SK-N-MC (cell line): ENCODE results near the gene INSIG2.

Experiments
- DNase-seq: peaks from one replicate; pipeline ENCODE4 v3.0.0-alpha.2; 2011; ENCODE audit warnings: low read depth, low spot score
- H3K27ac ChIP-seq: fragments of 200-600 bp; sonication (generic); 2 replicates; pipeline ENCODE4 v1.5.1; 2016; ENCODE audit warnings: mixed run types
- H3K36me3 ChIP-seq: fragments of 200-600 bp; sonication (generic); 2 replicates; pipeline ENCODE4 v1.6.1; 2017; ENCODE audit warnings: antibody characterized with exemption, low read length, mixed read lengths; ENCODE audit not compliant: insufficient read depth
- H3K4me3 ChIP-seq: fragments of 200-600 bp; sonication (generic); 2 replicates; pipeline ENCODE4 v1.5.1; 2016
- H3K9ac ChIP-seq: fragments of 200-600 bp; sonication (generic); 2 replicates; pipeline ENCODE4 v1.8.0; 2017; ENCODE audit warnings: mixed run types, mixed read lengths; ENCODE audit not compliant: insufficient read length
- H3K9me3 ChIP-seq: fragments of 200-600 bp; sonication (generic); 2 replicates; pipeline ENCODE4 v1.6.1; 2017; ENCODE audit warnings: low read depth, mild to moderate bottlenecking, antibody characterized with exemption, low read length, moderate library complexity, mixed read lengths
- EZH2 ChIP-seq: fragments of 200-600 bp; sonication (generic); IDR thresholded peaks from one replicate; pipeline ENCODE4 v1.6.1; 2017; ENCODE audit warnings: antibody characterized with exemption
- FOXP2 ChIP-seq: optimal IDR thresholded peaks from 2 replicates; pipeline ENCODE3; 2011; ENCODE audit warnings: mild to moderate bottlenecking, moderate library complexity; ENCODE audit not compliant: insufficient read depth; ENCODE audit errors: extremely low read length, control extremely low read depth
- POLR2AphosphoS5 ChIP-seq: IDR thresholded peaks from 2 replicates; pipeline ENCODE4 v1.6.1; 2012; ENCODE audit warnings: mild to moderate bottlenecking, low read depth, low read length, borderline replicate concordance

Gene INSIG2

GRCh38 chr2:118049140-118049815 lies 39.0 kb upstream of the INSIG2 start:
- Histone ChIP-seq H3K9ac (no peak overlapping the region), H3K4me3 (no peak overlapping the region), H3K27ac (no peak overlapping the region), H3K9me3 (no peaks in the 10 kb centered on the region), H3K36me3 (no peaks in the 10 kb centered on the region)
- TF ChIP-seq FOXP2 (no peak), EZH2 (no peak), POLR2AphosphoS5 (no peak)
- no peak for DNase-seq

- H3K36me3 ChIP-seq = no peaks in the 10 kb centered on the region
- TF ChIP-seq EZH2 (no peak), FOXP2 (no peak), POLR2AphosphoS5 (no peak)
- H3K9ac ChIP-seq = no peak overlapping the region
- no peak overlapping the region for H3K27ac ChIP-seq
- H3K4me3 ChIP-seq = no peak overlapping the region
- DNase-seq = no peak
- H3K9me3 ChIP-seq = no peaks in the 10 kb centered on the region
Observed at GRCh38 chr2:118049816-118050140, 38.5 kb upstream of the INSIG2 start.

GRCh38 chr2:118050386-118050785 lies 37.9 kb upstream of the INSIG2 start:
- Histone ChIP-seq H3K4me3 (no peak overlapping the region), H3K9me3 (no peaks in the 10 kb centered on the region), H3K9ac (no peak overlapping the region), H3K36me3 (no peaks in the 10 kb centered on the region), H3K27ac (no peak overlapping the region)
- TF ChIP-seq FOXP2 (no peak), POLR2AphosphoS5 (no peak), EZH2 (no peak)
- peak; percentile 2 for DNase-seq

GRCh38 chr2:118050974-118051373 lies 37.3 kb upstream of the INSIG2 start:
- Histone ChIP-seq H3K36me3 (no peaks in the 10 kb centered on the region), H3K4me3 (no peak overlapping the region), H3K9ac (no peak overlapping the region), H3K27ac (no peak overlapping the region), H3K9me3 (no peaks in the 10 kb centered on the region)
- DNase-seq = no peak
- TF ChIP-seq FOXP2 (no peak), POLR2AphosphoS5 (no peak), EZH2 (no peak)

- no peaks in the 10 kb centered on the region for H3K36me3 ChIP-seq
- no peak overlapping the region for H3K27ac ChIP-seq
- H3K9me3 ChIP-seq = no peaks in the 10 kb centered on the region
Observed at GRCh38 chr2:118051826-118052358, 36.4 kb upstream of the INSIG2 start.

GRCh38 chr2:118052474-118052873 lies 35.8 kb upstream of the INSIG2 start:
- H3K36me3 ChIP-seq = no peaks in the 10 kb centered on the region
- TF ChIP-seq POLR2AphosphoS5 (no peak), FOXP2 (no peak), EZH2 (no peak)
- no peak overlapping the region for H3K27ac ChIP-seq
- no peaks in the 10 kb centered on the region for H3K9me3 ChIP-seq
- DNase-seq = no peak
- H3K4me3 ChIP-seq = no peak overlapping the region
- H3K9ac ChIP-seq = no peak overlapping the region

More at GRCh38 chr2:118051826-118052358, 36.4 kb upstream of the INSIG2 start:
- TF ChIP-seq FOXP2 = no peak
- no peak for TF ChIP-seq POLR2AphosphoS5
- TF ChIP-seq EZH2 = no peak
- Histone ChIP-seq H3K4me3 (no peak overlapping the region), H3K9ac (no peak overlapping the region)
- no peak for DNase-seq

- TF ChIP-seq FOXP2 = no peak
- TF ChIP-seq POLR2AphosphoS5 = no peak
- no peak for TF ChIP-seq EZH2
- Histone ChIP-seq H3K9me3 (no peaks in the 10 kb centered on the region), H3K4me3 (no peak overlapping the region), H3K36me3 (no peaks in the 10 kb centered on the region), H3K9ac (no peak overlapping the region), H3K27ac (no peak overlapping the region)
- DNase-seq = no peak
Observed at GRCh38 chr2:118053681-118054080, 34.6 kb upstream of the INSIG2 start.

GRCh38 chr2:118054213-118055008 lies 33.9 kb upstream of the INSIG2 start:
- Histone ChIP-seq H3K27ac (no peak overlapping the region), H3K9me3 (no peaks in the 10 kb centered on the region), H3K4me3 (no peak overlapping the region), H3K9ac (no peak overlapping the region), H3K36me3 (no peaks in the 10 kb centered on the region)
- no peak for DNase-seq
- no peak for TF ChIP-seq FOXP2
- no peak for TF ChIP-seq EZH2
- TF ChIP-seq POLR2AphosphoS5 = no peak
